Upper lobe of right lung (tissue), 1 donor: ENCODE measurements around the gene COASY. TPM values are rescaled to one million over a fixed set of nuclear protein-coding genes. Genes with fewer than 3 reads are reported as not detected.

ENCODE experiments used
- ATAC-seq: fragments of 200-7000 bp; cut with Tn5 transposase; one replicate; pipeline ENCODE4 v1.9.1; 2020; ENCODE audit warnings: mild to moderate bottlenecking, moderate library complexity
- DNase-seq: peaks from one replicate; pipeline ENCODE4 v3.0.0-alpha.2; 2020
- H3K27ac ChIP-seq: fragments of 200-600 bp; one replicate; pipeline ENCODE4 v1.8.0; 2022
- H3K27me3 ChIP-seq: fragments of 200-600 bp; one replicate; pipeline ENCODE4 v1.8.0; 2022; ENCODE audit warnings: mild to moderate bottlenecking
- H3K36me3 ChIP-seq: fragments of 200-600 bp; one replicate; pipeline ENCODE4 v1.8.0; 2022
- H3K4me1 ChIP-seq: fragments of 200-600 bp; one replicate; pipeline ENCODE4 v1.8.0; 2022
- H3K4me3 ChIP-seq: fragments of 200-600 bp; one replicate; pipeline ENCODE4 v1.8.0; 2022; ENCODE audit warnings: mild to moderate bottlenecking
- H3K9me3 ChIP-seq: fragments of 200-600 bp; one replicate; pipeline ENCODE4 v1.8.0; 2022
- CTCF ChIP-seq: fragments of 200-600 bp; IDR thresholded peaks from one replicate; pipeline ENCODE4 v1.8.0; 2022; ENCODE audit warnings: antibody characterized with exemption
- intact Hi-C: fragments of 100-400 bp; cut with DNase I; formaldehyde crosslinking; loops from one replicate; pipeline ENCODE4 v1.11.0; 2022
- total RNA-seq: library from RNA; stranded (reverse); fragmentation: NEBNext Ultra II Directional; extraction: Animal tissue kit (Norgen Biotek cat#: 25700); gene quantifications from one replicate; pipeline ENCODE4 v1.2.1, GENCODE V29; 2021
- donor health status: DM: no; HTN: yes; CAD: no; lungs with severe emphysema.

The COASY gene
- total RNA-seq, 1 donor from 2014 or later = 63.3 TPM

- H3K9me3 ChIP-seq = no peaks in the 10 kb centered on the region
- TF ChIP-seq CTCF = no peak
- H3K27ac ChIP-seq = peak within 1 kb of the TSS; percentile 97
- H3K4me3 ChIP-seq = peak within 1 kb of the TSS; percentile 97
- H3K27me3 ChIP-seq = no peaks in the 10 kb centered on the region
- peaks cover 60% of the 10 kb centered on the region for H3K36me3 ChIP-seq
- ATAC-seq = peak; percentile 84
- intact Hi-C loops = no loop called here
- peaks cover 52% of the 10 kb centered on the region for H3K4me1 ChIP-seq
- peak; percentile 98 for DNase-seq
These were observed 5.1 kb downstream of the COASY start, which contains the start of gene MLX for GRCh38 chr17:42566883-42567573. Gene MLX (plus strand): TSS chr17:42567100. CDS start chr17:42567125, 25 bp downstream.

GRCh38 chr17:42568341-42569111 is 6.6 kb downstream of the COASY start:
- ATAC-seq = no peak
- Histone ChIP-seq H3K27ac (peak overlapping the region; percentile 97), H3K36me3 (peaks cover 75% of the 10 kb centered on the region), H3K9me3 (no peaks in the 10 kb centered on the region), H3K27me3 (no peaks in the 10 kb centered on the region), H3K4me1 (peaks cover 42% of the 10 kb centered on the region), H3K4me3 (peak overlapping the region; percentile 97)
- DNase-seq = peak; percentile 61
- intact Hi-C loops = no loop called here
- no peak for TF ChIP-seq CTCF

- Histone ChIP-seq H3K9me3 (no peaks in the 10 kb centered on the region), H3K4me3 (no peak overlapping the region), H3K4me1 (peaks cover 23% of the 10 kb centered on the region), H3K27ac (peak overlapping the region; percentile 24), H3K36me3 (peaks cover 71% of the 10 kb centered on the region), H3K27me3 (no peaks in the 10 kb centered on the region)
- no peak for ATAC-seq
- no peak for TF ChIP-seq CTCF
- intact Hi-C loops = no loop called here
- DNase-seq = peak; percentile 68
These were observed 9.7 kb downstream of the COASY start for GRCh38 chr17:42571435-42572225.

GRCh38 chr17:42573095-42573494 is 11.1 kb downstream of the COASY start:
- H3K27me3 ChIP-seq = no peaks in the 10 kb centered on the region
- no peak overlapping the region for H3K27ac ChIP-seq
- H3K4me1 ChIP-seq = peaks cover 15% of the 10 kb centered on the region
- no peak for TF ChIP-seq CTCF
- DNase-seq (peak; percentile 4), ATAC-seq (no peak)
- intact Hi-C loops = no loop called here
- no peak overlapping the region for H3K4me3 ChIP-seq
- peaks cover 71% of the 10 kb centered on the region for H3K36me3 ChIP-seq
- no peaks in the 10 kb centered on the region for H3K9me3 ChIP-seq

GRCh38 chr17:42574463-42574862 is 12.5 kb downstream of the COASY start:
- peaks cover 15% of the 10 kb centered on the region for H3K4me1 ChIP-seq
- peaks cover 59% of the 10 kb centered on the region for H3K36me3 ChIP-seq
- DNase-seq (no peak), ATAC-seq (no peak)
- intact Hi-C loops = no loop called here
- H3K27me3 ChIP-seq = no peaks in the 10 kb centered on the region
- H3K27ac ChIP-seq = no peak overlapping the region
- TF ChIP-seq CTCF = no peak
- H3K4me3 ChIP-seq = no peak overlapping the region
- H3K9me3 ChIP-seq = no peaks in the 10 kb centered on the region
